Caco-2 (cell line): ENCODE data around the gene EPS8L3. TPM values are rescaled to one million over a fixed set of nuclear protein-coding genes. Genes with fewer than 3 reads are reported as not detected.

Source experiments
- BruUV-seq: library from RNA; stranded (reverse); fragments of 400-500 nt; replicated peaks from 2 replicates; lab custom pipeline; 2021; lab: Mats Ljungman, UMichigan
- CTCF ChIA-PET: fragments of 300-600 bp; sonication (Branson Sonifier 250); formaldehyde crosslinking; loops from one replicate; lab custom pipeline; 2022; ENCODE audit warnings: antibody characterized with exemption; lab: Charles Lee
- POLR2A ChIA-PET: fragments of 300-600 bp; sonication (Branson Sonifier 250); formaldehyde crosslinking; loops from one replicate; lab custom pipeline; 2022; ENCODE audit warnings: antibody characterized with exemption; lab: Charles Lee
- DNase-seq, 2 experiments: peaks; one replicate each; pipeline versions ENCODE4 v3.0.0 to v3.0.0-alpha.2; 2020 to 2022
- H3K27me3 ChIP-seq: replicated peaks from 2 replicates; pipeline ENCODE4 v1.6.0; 2011; ENCODE audit warnings: low read length; ENCODE audit not compliant: control insufficient read depth, insufficient read depth
- H3K36me3 ChIP-seq: 2 replicates; pipeline ENCODE4 v1.5.1; 2011; ENCODE audit warnings: low read length; ENCODE audit not compliant: control insufficient read depth, insufficient read depth
- H3K4me1 ChIP-seq: fragments of 250-450 bp; sonication (Bioruptor Pico); 2 replicates; pipeline ENCODE4 v1.5.1; 2020; ENCODE audit warnings: mild to moderate bottlenecking
- H3K4me3 ChIP-seq: 2 replicates; pipeline ENCODE4 v1.5.1; 2011; ENCODE audit warnings: low read depth, mild to moderate bottlenecking, control low read depth, low read length
- H3K9me3 ChIP-seq: fragments of 250-450 bp; sonication (Bioruptor Pico); 2 replicates; pipeline ENCODE4 v1.5.1; 2020; ENCODE audit warnings: mild to moderate bottlenecking, moderate library complexity
- H3K27ac Mint-ChIP-seq: one replicate; pipeline ENCODE4 v1.8.0; 2022; ENCODE audit warnings: mixed read lengths; ENCODE audit not compliant: unreplicated experiment
- H3K27me3 Mint-ChIP-seq: one replicate; pipeline ENCODE4 v1.8.0; 2022; ENCODE audit warnings: mixed read lengths; ENCODE audit not compliant: insufficient read depth, unreplicated experiment
- H3K36me3 Mint-ChIP-seq: one replicate; pipeline ENCODE4 v1.8.0; 2022; ENCODE audit warnings: mild to moderate bottlenecking, mixed read lengths; ENCODE audit not compliant: insufficient read depth, unreplicated experiment
- H3K4me1 Mint-ChIP-seq: one replicate; pipeline ENCODE4 v1.8.0; 2022; ENCODE audit warnings: low read depth, mixed read lengths; ENCODE audit not compliant: unreplicated experiment
- H3K4me3 Mint-ChIP-seq: one replicate; pipeline ENCODE4 v1.8.0; 2022; ENCODE audit warnings: mild to moderate bottlenecking, moderate library complexity, mixed read lengths; ENCODE audit not compliant: unreplicated experiment
- H3K9me3 Mint-ChIP-seq: one replicate; pipeline ENCODE4 v1.8.0; 2022; ENCODE audit warnings: mixed read lengths; ENCODE audit not compliant: unreplicated experiment
- intact Hi-C: fragments of 100-400 bp; cut with micrococcal nuclease; formaldehyde crosslinking; loops from one replicate; pipeline ENCODE4 v1.10.0; 2022; ENCODE audit not compliant: unreplicated experiment
- total RNA-seq: library from RNA; stranded (reverse); gene quantifications from 2 replicates; pipeline ENCODE4 v1.2.3, GENCODE V29; 2022
- TF ChIP-seq, protein P1 (sequence below), 2 experiments: fragments of 200-600 bp in 1 of 2; IDR thresholded peaks; 1 replicate in 1 of 2; 2 replicates in 1 of 2; pipeline versions ENCODE4 v1.5.1 to v1.8.0; 2011 to 2022; ENCODE audit warnings: antibody characterized with exemption in 1 of 2, control low read depth in 1 of 2, inconsistent platforms in 1 of 2, low read depth in 1 of 2, low read length in 1 of 2, mild to moderate bottlenecking in 1 of 2, moderate library complexity in 1 of 2; ENCODE audit not compliant: insufficient read depth in 1 of 2, severe bottlenecking in 1 of 2, unreplicated experiment in 1 of 2

Gene EPS8L3
- total RNA-seq, 1 experiment from 2014 or later, result 15.3 TPM

DNA sequence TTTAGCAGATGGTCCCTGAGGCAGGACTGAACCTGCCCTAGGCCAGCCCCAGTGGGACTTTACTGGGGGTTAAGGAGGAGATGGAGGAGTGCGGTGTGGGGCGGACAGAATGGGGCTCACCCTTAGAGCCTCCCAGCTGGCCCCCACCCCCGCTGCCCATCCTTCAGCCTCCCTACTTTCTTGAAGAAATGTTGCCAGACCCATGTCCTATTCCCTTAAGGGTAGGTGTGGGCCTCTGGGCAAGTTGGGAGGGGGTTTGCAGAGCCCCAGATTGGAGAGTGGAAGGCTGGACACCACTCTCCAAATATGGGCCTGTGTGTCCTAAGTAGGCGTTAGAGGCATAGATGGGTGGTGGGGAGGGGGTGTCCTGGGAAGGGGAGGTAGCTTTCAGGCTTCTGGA, 19.2 kb upstream of the EPS8L3 start:
- BruUV-seq, result no TSS peak
- DNase-seq, result no peak
- no peaks in the 10 kb centered on the region for H3K4me1 Mint-ChIP-seq
- POLR2A ChIA-PET, result no interaction called here
- H3K4me3 Mint-ChIP-seq, result no peak overlapping the region
- H3K36me3 Mint-ChIP-seq, result no peaks in the 10 kb centered on the region
- intact Hi-C loops, result no loop called here
- CTCF ChIA-PET, result no interaction called here
- no peaks in the 10 kb centered on the region for H3K27me3 ChIP-seq
- no peak overlapping the region for H3K4me3 ChIP-seq
- H3K9me3 Mint-ChIP-seq, result no peaks in the 10 kb centered on the region
- H3K4me1 ChIP-seq, result no peaks in the 10 kb centered on the region
- no peaks in the 10 kb centered on the region for H3K27me3 Mint-ChIP-seq
- H3K9me3 ChIP-seq, result 0 out of 2 replicates have a peak, but pooled peaks cover 3% of the 10 kb centered on the region
- no peak overlapping the region for H3K27ac Mint-ChIP-seq
- H3K36me3 ChIP-seq, result no peaks in the 10 kb centered on the region
- TF ChIP-seq, protein P1, sequence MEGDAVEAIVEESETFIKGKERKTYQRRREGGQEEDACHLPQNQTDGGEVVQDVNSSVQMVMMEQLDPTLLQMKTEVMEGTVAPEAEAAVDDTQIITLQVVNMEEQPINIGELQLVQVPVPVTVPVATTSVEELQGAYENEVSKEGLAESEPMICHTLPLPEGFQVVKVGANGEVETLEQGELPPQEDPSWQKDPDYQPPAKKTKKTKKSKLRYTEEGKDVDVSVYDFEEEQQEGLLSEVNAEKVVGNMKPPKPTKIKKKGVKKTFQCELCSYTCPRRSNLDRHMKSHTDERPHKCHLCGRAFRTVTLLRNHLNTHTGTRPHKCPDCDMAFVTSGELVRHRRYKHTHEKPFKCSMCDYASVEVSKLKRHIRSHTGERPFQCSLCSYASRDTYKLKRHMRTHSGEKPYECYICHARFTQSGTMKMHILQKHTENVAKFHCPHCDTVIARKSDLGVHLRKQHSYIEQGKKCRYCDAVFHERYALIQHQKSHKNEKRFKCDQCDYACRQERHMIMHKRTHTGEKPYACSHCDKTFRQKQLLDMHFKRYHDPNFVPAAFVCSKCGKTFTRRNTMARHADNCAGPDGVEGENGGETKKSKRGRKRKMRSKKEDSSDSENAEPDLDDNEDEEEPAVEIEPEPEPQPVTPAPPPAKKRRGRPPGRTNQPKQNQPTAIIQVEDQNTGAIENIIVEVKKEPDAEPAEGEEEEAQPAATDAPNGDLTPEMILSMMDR (IDR thresholded peaks at IDR 0.05; ENCODE audit: insufficient read depth in 1 of 2, low read depth in 1 of 2, low read length in 1 of 2, severe bottlenecking in 1 of 2, unreplicated experiment in 1 of 2), result no peak

- Mint-ChIP-seq H3K4me3 (no peak overlapping the region), H3K27ac (no peak overlapping the region), H3K9me3 (no peaks in the 10 kb centered on the region), H3K36me3 (no peaks in the 10 kb centered on the region), H3K4me1 (no peaks in the 10 kb centered on the region), H3K27me3 (no peaks in the 10 kb centered on the region)
- Histone ChIP-seq H3K36me3 (no peaks in the 10 kb centered on the region), H3K4me3 (no peak overlapping the region), H3K4me1 (no peaks in the 10 kb centered on the region), H3K27me3 (no peaks in the 10 kb centered on the region), H3K9me3 (0 out of 2 replicates have a peak, but pooled peaks cover 3% of the 10 kb centered on the region)
- BruUV-seq, result no TSS peak
- TF ChIP-seq, protein P1 (IDR thresholded peaks at IDR 0.05; ENCODE audit: insufficient read depth in 1 of 2, low read depth in 1 of 2, low read length in 1 of 2, severe bottlenecking in 1 of 2, unreplicated experiment in 1 of 2), result no peak
- intact Hi-C loops, result no loop called here
- ChIA-PET CTCF (no interaction called here), POLR2A (no interaction called here)
- DNase-seq, result no peak
Measured at GRCh38 chr1:109782514-109782913, 18.8 kb upstream of the EPS8L3 start.

GRCh38 chr1:109781806-109782205, 18.1 kb upstream of the EPS8L3 start:
- ChIA-PET CTCF (no interaction called here), POLR2A (no interaction called here)
- intact Hi-C loops, result no loop called here
- H3K27me3 Mint-ChIP-seq, result no peaks in the 10 kb centered on the region
- Histone ChIP-seq H3K27me3 (no peaks in the 10 kb centered on the region), H3K9me3 (0 out of 2 replicates have a peak, but pooled peaks cover 3% of the 10 kb centered on the region), H3K4me3 (no peak overlapping the region), H3K4me1 (no peaks in the 10 kb centered on the region), H3K36me3 (no peaks in the 10 kb centered on the region)
- no peak overlapping the region for H3K27ac Mint-ChIP-seq
- H3K36me3 Mint-ChIP-seq, result peaks cover 3% of the 10 kb centered on the region
- TF ChIP-seq, protein P1 (IDR thresholded peaks at IDR 0.05; ENCODE audit: insufficient read depth in 1 of 2, low read depth in 1 of 2, low read length in 1 of 2, severe bottlenecking in 1 of 2, unreplicated experiment in 1 of 2), result no peak
- no peak overlapping the region for H3K4me3 Mint-ChIP-seq
- no TSS peak for BruUV-seq
- H3K9me3 Mint-ChIP-seq, result no peaks in the 10 kb centered on the region
- no peaks in the 10 kb centered on the region for H3K4me1 Mint-ChIP-seq
- no peak for DNase-seq
